K562 (cell line): ENCODE results near the gene GATA1. TPM values are rescaled to one million over a fixed set of nuclear protein-coding genes. Genes with fewer than 3 reads are reported as not detected.

Experiments used
- ATF3 ChIP-seq, 2 experiments: fragments of 450-650 bp in 1 of 2; sonication (generic) in 1 of 2; formaldehyde crosslinking in 1 of 2; IDR thresholded peaks in 1 of 2; conservative IDR thresholded peaks in 1 of 2; 2 replicates each; pipeline versions ENCODE4 v1.6.1 to v1.8.1; 2016 to 2023; ENCODE audit warnings: mild to moderate bottlenecking in 2 of 2, moderate library complexity in 2 of 2, inconsistent platforms in 1 of 2, missing genetic modification reagents in 1 of 2
- CREB1 ChIP-seq, 2 experiments: sonication (generic) in 1 of 2; formaldehyde crosslinking in 1 of 2; IDR thresholded peaks; 2 replicates each; pipeline versions ENCODE4 v1.6.1 to v1.8.0; 2012 to 2022; ENCODE audit warnings: inconsistent platforms in 1 of 2, mild to moderate bottlenecking in 1 of 2, missing genetic modification reagents in 1 of 2, moderate library complexity in 1 of 2
- CTBP1 ChIP-seq: fragments of 450-650 bp; IDR thresholded peaks from 2 replicates; pipeline ENCODE4 v1.6.1; 2016; ENCODE audit warnings: borderline replicate concordance
- E2F4 ChIP-seq: sonication (generic); formaldehyde crosslinking; IDR thresholded peaks from 2 replicates; pipeline ENCODE4 v1.8.0; 2022; ENCODE audit warnings: mild to moderate bottlenecking, low read depth, missing genetic modification reagents
- HMGN3 ChIP-seq: IDR thresholded peaks from 2 replicates; pipeline ENCODE4 v1.6.1; 2011; ENCODE audit warnings: borderline replicate concordance, low read depth, mild to moderate bottlenecking, mixed read lengths, low read length; ENCODE audit not compliant: insufficient read length; ENCODE audit errors: extremely low read depth
- KHSRP ChIP-seq: fragments of 450-650 bp; IDR thresholded peaks from 2 replicates; pipeline ENCODE4 v1.6.1; 2017
- MEF2D ChIP-seq: conservative IDR thresholded peaks from 2 replicates; pipeline ENCODE4 v1.6.1; 2016; ENCODE audit warnings: low read depth, missing genetic modification characterization, missing compliant biosample characterization
- NCOA6 ChIP-seq: fragments of 450-650 bp; IDR thresholded peaks from 2 replicates; pipeline ENCODE4 v1.6.1; 2017; ENCODE audit warnings: mild to moderate bottlenecking
- NR1H2 ChIP-seq: sonication (generic); formaldehyde crosslinking; IDR thresholded peaks from 2 replicates; pipeline ENCODE4 v1.4.0; 2020; ENCODE audit warnings: mild to moderate bottlenecking, missing genetic modification reagents
- NR2C2 ChIP-seq, 2 experiments: fragments of 200-800 bp in 1 of 2; sonication (Bioruptor generic) in 1 of 2; sonication (generic) in 1 of 2; formaldehyde crosslinking in 1 of 2; IDR thresholded peaks; 2 replicates each; pipeline versions ENCODE4 v1.6.1 to v1.8.0; 2016 to 2022; ENCODE audit warnings: mild to moderate bottlenecking in 1 of 2, missing compliant biosample characterization in 1 of 2, missing genetic modification characterization in 1 of 2, missing genetic modification reagents in 1 of 2
- POLR2G ChIP-seq: fragments of 200-400 bp; formaldehyde crosslinking; IDR thresholded peaks from 2 replicates; pipeline ENCODE4 v1.6.1; 2017; ENCODE audit warnings: low read depth, mild to moderate bottlenecking, antibody characterized with exemption, low read length, moderate library complexity
- RBBP5 ChIP-seq: fragments of 200-600 bp; sonication (generic); IDR thresholded peaks from 2 replicates; pipeline ENCODE4 v1.6.1; 2012; ENCODE audit warnings: borderline replicate concordance, mild to moderate bottlenecking, low read length, control low read depth, inconsistent platforms; ENCODE audit not compliant: insufficient read depth, poor library complexity, severe bottlenecking
- RBM39 ChIP-seq: fragments of 200-400 bp; formaldehyde crosslinking; optimal IDR thresholded peaks from 2 replicates; pipeline ENCODE3; 2018; ENCODE audit warnings: low read depth, low read length
- SMARCB1 ChIP-seq: IDR thresholded peaks from 2 replicates; pipeline ENCODE4 v1.6.1; 2011; ENCODE audit warnings: improper control_type of control experiment, low read depth; ENCODE audit not compliant: insufficient read length
- ZNF316 ChIP-seq: fragments of 450-650 bp; IDR thresholded peaks from 2 replicates; pipeline ENCODE4 v1.6.1; 2016
- ZNF324 ChIP-seq: fragments of 250-450 bp; sonication (Bioruptor Pico); IDR thresholded peaks from 2 replicates; pipeline ENCODE4 v1.4.0; 2020; ENCODE audit warnings: mild to moderate bottlenecking
- polyA plus RNA-seq, 8 experiments: library from polyadenylated mRNA; depleted of rRNA in 4 of 8; stranded (reverse) in 5 of 8; unstranded in 3 of 8; fragments of >200 nt; fragmentation: Nextera tagmentation in 2 of 8; fragmentation: Illumina TruSeq in 1 of 8; extraction: Ambion mirVana in 2 of 8; extraction: Trizol in 1 of 8; gene quantifications; 2 replicates each; pipeline versions ENCODE4 v1.2.1 to v1.2.3, GENCODE V29; 2011 to 2014; ENCODE audit warnings: inconsistent platforms in 1 of 8, missing spikeins in 1 of 8
- total RNA-seq, 7 experiments: library from RNA; depleted of rRNA in 6 of 7; stranded (reverse); fragments of >200 nt in 6 of 7; fragmentation: Illumina TruSeq in 2 of 7; extraction: Trizol in 2 of 7; gene quantifications; 2 replicates each; pipeline versions ENCODE4 v1.2.1 to v1.2.3, GENCODE V29; 2011 to 2021; ENCODE audit warnings: low replicate concordance in 1 of 7
- TF ChIP-seq, protein P1 (sequence below): sonication (generic); formaldehyde crosslinking; IDR thresholded peaks from 2 replicates; pipeline ENCODE4 v1.8.1; 2023; ENCODE audit warnings: mild to moderate bottlenecking, missing genetic modification reagents, moderate library complexity
- TF ChIP-seq, protein P2 (sequence below): fragments of 250-450 bp; sonication (Bioruptor Pico); IDR thresholded peaks from 2 replicates; pipeline ENCODE4 v1.5.0; 2021

The GATA1 gene
- total and polyA plus RNA-seq, 9 of the 15 experiments (the other 6 are each of a cell fraction or from before 2014, with no cell fraction given) = 11.9 to 291 (median 116) TPM

- peak; percentile 79 for TF ChIP-seq HMGN3
- TF ChIP-seq ZNF324 (CRISPR knock-in tag) = no peak
- TF ChIP-seq ZNF316 = 0 out of 2 replicates have a peak, but pooled peaks have one; percentile 46
- TF ChIP-seq CREB1 (IDR thresholded peaks at IDR 0.05) = peak; percentile 98
- TF ChIP-seq CREB1 (CRISPR knock-in tag; IDR thresholded peaks at IDR 0.05) = peak; percentile 99
- TF ChIP-seq, protein P1, sequence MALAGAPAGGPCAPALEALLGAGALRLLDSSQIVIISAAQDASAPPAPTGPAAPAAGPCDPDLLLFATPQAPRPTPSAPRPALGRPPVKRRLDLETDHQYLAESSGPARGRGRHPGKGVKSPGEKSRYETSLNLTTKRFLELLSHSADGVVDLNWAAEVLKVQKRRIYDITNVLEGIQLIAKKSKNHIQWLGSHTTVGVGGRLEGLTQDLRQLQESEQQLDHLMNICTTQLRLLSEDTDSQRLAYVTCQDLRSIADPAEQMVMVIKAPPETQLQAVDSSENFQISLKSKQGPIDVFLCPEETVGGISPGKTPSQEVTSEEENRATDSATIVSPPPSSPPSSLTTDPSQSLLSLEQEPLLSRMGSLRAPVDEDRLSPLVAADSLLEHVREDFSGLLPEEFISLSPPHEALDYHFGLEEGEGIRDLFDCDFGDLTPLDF (CRISPR knock-in tag) = peak; percentile 31; the same call in 1 of the 2 replicates
- TF ChIP-seq NR2C2 (CRISPR knock-in tag; IDR thresholded peaks at IDR 0.05) = 0 out of 2 replicates have a peak, but pooled peaks have one; percentile 21
- no peak; the same call in 1 of the 2 replicates for TF ChIP-seq NR2C2 (tag; IDR thresholded peaks at IDR 0.05)
- TF ChIP-seq E2F4 = 0 out of 2 replicates have a peak, but pooled peaks have one; percentile 30
- TF ChIP-seq CTBP1 = peak; percentile 18; the same call in 1 of the 2 replicates
- TF ChIP-seq RBM39 = no peak
- peak; percentile 96 for TF ChIP-seq KHSRP
- no peak for TF ChIP-seq SMARCB1
- TF ChIP-seq, protein P2, sequence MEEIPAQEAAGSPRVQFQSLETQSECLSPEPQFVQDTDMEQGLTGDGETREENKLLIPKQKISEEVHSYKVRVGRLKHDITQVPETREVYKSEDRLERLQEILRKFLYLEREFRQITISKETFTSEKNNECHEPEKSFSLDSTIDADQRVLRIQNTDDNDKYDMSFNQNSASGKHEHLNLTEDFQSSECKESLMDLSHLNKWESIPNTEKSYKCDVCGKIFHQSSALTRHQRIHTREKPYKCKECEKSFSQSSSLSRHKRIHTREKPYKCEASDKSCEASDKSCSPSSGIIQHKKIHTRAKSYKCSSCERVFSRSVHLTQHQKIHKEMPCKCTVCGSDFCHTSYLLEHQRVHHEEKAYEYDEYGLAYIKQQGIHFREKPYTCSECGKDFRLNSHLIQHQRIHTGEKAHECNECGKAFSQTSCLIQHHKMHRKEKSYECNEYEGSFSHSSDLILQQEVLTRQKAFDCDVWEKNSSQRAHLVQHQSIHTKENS (CRISPR knock-in tag) = no peak
- no peak for TF ChIP-seq MEF2D (tag)
- TF ChIP-seq NCOA6 = no peak
- peak; percentile 59 for TF ChIP-seq RBBP5
- peak; percentile 49; the same call in 1 of the 2 replicates for TF ChIP-seq ATF3 (IDR thresholded peaks at IDR 0.05)
- TF ChIP-seq ATF3 (CRISPR knock-in tag; conservative IDR thresholded peaks at IDR 0.05) = no peak; the same call in 1 of the 2 replicates
- no peak for TF ChIP-seq NR1H2 (CRISPR knock-in tag)
- peak; percentile 71 for TF ChIP-seq POLR2G
Measured at GRCh38 chrX:48801280-48802088, 15.1 kb downstream of the GATA1 start, which contains the start of gene HDAC6 (continued).
